Measurements from ENCODE around the gene LUC7L3.
"Not testable (repeated sequence)": the region's sequence is repeated elsewhere in the genome, so short reads cannot be mapped to it uniquely, and the experiment has no call there.

DNA sequence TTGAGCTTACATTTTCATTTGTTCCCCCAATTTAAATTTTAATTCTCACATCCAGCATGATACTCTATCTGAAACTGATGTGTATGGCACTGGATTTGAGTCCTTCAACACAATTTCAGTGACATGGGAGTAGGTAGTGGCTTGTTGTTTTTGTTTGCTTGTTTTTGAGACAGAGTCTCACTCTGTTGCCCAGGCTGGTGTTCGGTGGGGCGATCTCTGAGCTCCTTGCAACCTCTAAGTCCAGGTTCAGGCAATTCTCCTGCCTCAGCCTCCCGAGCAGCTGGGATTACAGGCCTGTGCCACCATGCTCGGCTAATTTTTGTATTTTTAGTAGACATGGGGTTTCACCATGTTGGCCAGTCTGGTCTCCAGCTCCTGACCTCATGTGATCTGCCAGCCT, 10.3 kb upstream of the LUC7L3 start:
- TF ChIP-seq, protein P1, sequence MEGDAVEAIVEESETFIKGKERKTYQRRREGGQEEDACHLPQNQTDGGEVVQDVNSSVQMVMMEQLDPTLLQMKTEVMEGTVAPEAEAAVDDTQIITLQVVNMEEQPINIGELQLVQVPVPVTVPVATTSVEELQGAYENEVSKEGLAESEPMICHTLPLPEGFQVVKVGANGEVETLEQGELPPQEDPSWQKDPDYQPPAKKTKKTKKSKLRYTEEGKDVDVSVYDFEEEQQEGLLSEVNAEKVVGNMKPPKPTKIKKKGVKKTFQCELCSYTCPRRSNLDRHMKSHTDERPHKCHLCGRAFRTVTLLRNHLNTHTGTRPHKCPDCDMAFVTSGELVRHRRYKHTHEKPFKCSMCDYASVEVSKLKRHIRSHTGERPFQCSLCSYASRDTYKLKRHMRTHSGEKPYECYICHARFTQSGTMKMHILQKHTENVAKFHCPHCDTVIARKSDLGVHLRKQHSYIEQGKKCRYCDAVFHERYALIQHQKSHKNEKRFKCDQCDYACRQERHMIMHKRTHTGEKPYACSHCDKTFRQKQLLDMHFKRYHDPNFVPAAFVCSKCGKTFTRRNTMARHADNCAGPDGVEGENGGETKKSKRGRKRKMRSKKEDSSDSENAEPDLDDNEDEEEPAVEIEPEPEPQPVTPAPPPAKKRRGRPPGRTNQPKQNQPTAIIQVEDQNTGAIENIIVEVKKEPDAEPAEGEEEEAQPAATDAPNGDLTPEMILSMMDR (IDR thresholded peaks at IDR 0.05 in 2 of 3, conservative IDR thresholded peaks at IDR 0.05 in 1 of 3; ENCODE audit: control insufficient read depth in 2 of 3, extremely low read depth in 1 of 3, insufficient read depth in 1 of 3, low read depth in 3 of 3, low read length in 3 of 3), result not testable (repeated sequence)
- not testable (repeated sequence) for TF ChIP-seq ESRRA (IDR thresholded peaks at IDR 0.05; ENCODE audit: low read length); KDM1A (IDR thresholded peaks at IDR 0.05; ENCODE audit: borderline replicate concordance)
- TF ChIP-seq, protein P2, sequence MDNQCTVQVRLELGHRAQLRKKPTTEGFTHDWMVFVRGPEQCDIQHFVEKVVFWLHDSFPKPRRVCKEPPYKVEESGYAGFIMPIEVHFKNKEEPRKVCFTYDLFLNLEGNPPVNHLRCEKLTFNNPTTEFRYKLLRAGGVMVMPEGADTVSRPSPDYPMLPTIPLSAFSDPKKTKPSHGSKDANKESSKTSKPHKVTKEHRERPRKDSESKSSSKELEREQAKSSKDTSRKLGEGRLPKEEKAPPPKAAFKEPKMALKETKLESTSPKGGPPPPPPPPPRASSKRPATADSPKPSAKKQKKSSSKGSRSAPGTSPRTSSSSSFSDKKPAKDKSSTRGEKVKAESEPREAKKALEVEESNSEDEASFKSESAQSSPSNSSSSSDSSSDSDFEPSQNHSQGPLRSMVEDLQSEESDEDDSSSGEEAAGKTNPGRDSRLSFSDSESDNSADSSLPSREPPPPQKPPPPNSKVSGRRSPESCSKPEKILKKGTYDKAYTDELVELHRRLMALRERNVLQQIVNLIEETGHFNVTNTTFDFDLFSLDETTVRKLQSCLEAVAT (IDR thresholded peaks at IDR 0.05), result not testable (repeated sequence)

Data from GM12878 (cell line).